Activated CD8-positive, alpha-beta T cell treated with anti-CD3 and anti-CD28 coated beads for 36 hours (primary cell): Measurements from ENCODE around the gene TACR1. TPM values are rescaled to one million over a fixed set of nuclear protein-coding genes. Genes with fewer than 3 reads are reported as not detected.

ENCODE experiments used
- ATAC-seq: fragments of 200-7000 bp; cut with Tn5 transposase; one replicate; pipeline ENCODE4 v1.10.0; 2021; ENCODE audit warnings: mild to moderate bottlenecking, moderate library complexity
- CTCF ChIA-PET: fragments of 350-600 bp; sonication (Branson Sonifier 250); formaldehyde crosslinking; loops from one replicate; lab custom pipeline; 2021; ENCODE audit warnings: antibody characterized with exemption; lab: Charles Lee
- POLR2A ChIA-PET: fragments of 350-600 bp; sonication (Branson Sonifier 250); formaldehyde crosslinking; loops from one replicate; lab custom pipeline; 2021; ENCODE audit warnings: antibody characterized with exemption; lab: Charles Lee
- DNase-seq: peaks from one replicate; pipeline ENCODE4 v3.0.0-alpha.2; 2020
- H3K27ac Mint-ChIP-seq: one replicate; pipeline ENCODE4 v1.8.0; 2021; ENCODE audit warnings: mild to moderate bottlenecking, mixed read lengths
- H3K27me3 Mint-ChIP-seq: one replicate; pipeline ENCODE4 v1.8.0; 2021; ENCODE audit warnings: mixed read lengths
- H3K36me3 Mint-ChIP-seq: one replicate; pipeline ENCODE4 v1.8.0; 2021; ENCODE audit warnings: low read depth, mixed read lengths
- H3K4me1 Mint-ChIP-seq: one replicate; pipeline ENCODE4 v1.8.0; 2021; ENCODE audit warnings: low read depth, mixed read lengths
- H3K4me3 Mint-ChIP-seq: one replicate; pipeline ENCODE4 v1.8.0; 2021; ENCODE audit warnings: mild to moderate bottlenecking, moderate library complexity, mixed read lengths
- H3K9me3 Mint-ChIP-seq: one replicate; pipeline ENCODE4 v1.8.0; 2021; ENCODE audit warnings: mixed read lengths
- intact Hi-C: fragments of 100-400 bp; cut with micrococcal nuclease; formaldehyde crosslinking; loops from one replicate; pipeline ENCODE4 v1.10.0; 2022
- total RNA-seq, 2 experiments: library from RNA; stranded (reverse); gene quantifications; one replicate each; pipeline ENCODE4 v1.2.3, GENCODE V29; 2021
- TF ChIP-seq, protein P1 (sequence below): fragments of 200-600 bp; IDR thresholded peaks from one replicate; pipeline ENCODE4 v1.8.0; 2022; ENCODE audit warnings: antibody characterized with exemption, mild to moderate bottlenecking

Gene TACR1
- total RNA-seq, 2 experiments from 2014 or later: not detected

DNA sequence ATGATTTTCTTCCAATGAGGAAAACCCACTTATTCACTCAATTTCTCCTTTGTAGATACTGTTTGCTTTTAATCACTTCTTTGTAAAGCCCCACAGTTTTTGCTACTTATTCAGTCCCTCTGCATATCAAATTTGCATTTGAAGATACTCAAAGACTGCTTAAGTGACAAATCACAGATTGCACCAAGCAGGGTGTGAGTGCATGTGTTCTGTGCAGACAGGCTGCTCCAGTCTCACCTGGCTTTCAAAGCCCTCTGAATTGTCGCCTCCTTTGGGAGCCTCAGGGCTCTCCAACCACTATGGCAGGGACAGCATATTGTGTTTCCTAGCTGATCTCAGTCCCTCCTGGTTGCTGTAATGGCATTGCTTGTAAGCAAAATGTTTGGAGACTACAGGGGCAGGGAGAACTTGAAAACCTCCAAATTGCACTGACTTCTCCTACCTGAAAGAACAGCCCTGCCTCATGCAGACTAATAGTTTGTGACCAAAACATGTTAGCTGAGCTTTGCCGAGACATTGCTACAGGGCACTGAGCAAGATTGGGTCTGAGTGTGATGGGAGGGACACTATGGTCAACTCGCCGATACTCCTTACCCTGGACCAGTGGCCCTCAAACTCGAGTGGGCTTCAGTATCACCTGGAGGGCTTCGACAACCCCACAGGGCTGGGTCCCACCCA is 144.0 kb downstream of the TACR1 start:
- DNase-seq (no peak), ATAC-seq (no peak)
- intact Hi-C loops: loop anchor here (10.0 kb wide), 1 partner anchor 130 kb away; no protein-coding TSS in a partner anchor
- TF ChIP-seq, protein P1, sequence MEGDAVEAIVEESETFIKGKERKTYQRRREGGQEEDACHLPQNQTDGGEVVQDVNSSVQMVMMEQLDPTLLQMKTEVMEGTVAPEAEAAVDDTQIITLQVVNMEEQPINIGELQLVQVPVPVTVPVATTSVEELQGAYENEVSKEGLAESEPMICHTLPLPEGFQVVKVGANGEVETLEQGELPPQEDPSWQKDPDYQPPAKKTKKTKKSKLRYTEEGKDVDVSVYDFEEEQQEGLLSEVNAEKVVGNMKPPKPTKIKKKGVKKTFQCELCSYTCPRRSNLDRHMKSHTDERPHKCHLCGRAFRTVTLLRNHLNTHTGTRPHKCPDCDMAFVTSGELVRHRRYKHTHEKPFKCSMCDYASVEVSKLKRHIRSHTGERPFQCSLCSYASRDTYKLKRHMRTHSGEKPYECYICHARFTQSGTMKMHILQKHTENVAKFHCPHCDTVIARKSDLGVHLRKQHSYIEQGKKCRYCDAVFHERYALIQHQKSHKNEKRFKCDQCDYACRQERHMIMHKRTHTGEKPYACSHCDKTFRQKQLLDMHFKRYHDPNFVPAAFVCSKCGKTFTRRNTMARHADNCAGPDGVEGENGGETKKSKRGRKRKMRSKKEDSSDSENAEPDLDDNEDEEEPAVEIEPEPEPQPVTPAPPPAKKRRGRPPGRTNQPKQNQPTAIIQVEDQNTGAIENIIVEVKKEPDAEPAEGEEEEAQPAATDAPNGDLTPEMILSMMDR: no peak
- no peaks in the 10 kb centered on the region for H3K27me3 Mint-ChIP-seq
- H3K36me3 Mint-ChIP-seq: no peaks in the 10 kb centered on the region
- H3K4me3 Mint-ChIP-seq: no peak overlapping the region
- POLR2A ChIA-PET: no interaction called here
- H3K27ac Mint-ChIP-seq: no peak overlapping the region
- H3K9me3 Mint-ChIP-seq: no peaks in the 10 kb centered on the region
- CTCF ChIA-PET: no interaction called here
- no peaks in the 10 kb centered on the region for H3K4me1 Mint-ChIP-seq

DNA sequence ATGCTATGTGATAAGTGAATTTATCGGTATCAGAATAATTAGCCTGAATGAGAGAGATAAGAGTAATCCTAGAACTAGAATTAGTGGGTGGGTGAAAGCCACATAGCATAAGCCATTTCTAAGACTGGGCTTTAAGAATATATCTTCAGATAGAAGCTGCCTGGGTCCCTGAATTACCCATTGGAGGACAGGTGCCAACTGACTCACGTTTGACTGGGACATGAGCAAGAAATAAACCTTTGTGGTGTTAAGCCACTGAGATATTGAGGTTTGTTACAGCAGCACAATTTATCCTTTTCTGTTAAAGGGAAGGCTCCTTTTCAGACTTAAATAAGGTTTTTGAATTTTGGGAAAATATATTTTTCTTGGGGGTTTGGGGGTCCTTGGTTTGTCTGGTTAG is 145.0 kb downstream of the TACR1 start:
- ChIA-PET POLR2A (no interaction called here), CTCF (interaction anchor here (1.0 kb wide), 1 partner anchor 350 kb away, joined by 3 read pairs; no protein-coding TSS in a partner anchor)
- H3K4me3 Mint-ChIP-seq: no peak overlapping the region
- TF ChIP-seq, protein P1: no peak
- intact Hi-C loops: loop anchor here (10.0 kb wide), 1 partner anchor 129 kb away; no protein-coding TSS in a partner anchor
- H3K36me3 Mint-ChIP-seq: no peaks in the 10 kb centered on the region
- no peaks in the 10 kb centered on the region for H3K9me3 Mint-ChIP-seq
- H3K27ac Mint-ChIP-seq: no peak overlapping the region
- H3K27me3 Mint-ChIP-seq: no peaks in the 10 kb centered on the region
- no peak for DNase-seq
- no peak for ATAC-seq
- H3K4me1 Mint-ChIP-seq: no peaks in the 10 kb centered on the region

DNA sequence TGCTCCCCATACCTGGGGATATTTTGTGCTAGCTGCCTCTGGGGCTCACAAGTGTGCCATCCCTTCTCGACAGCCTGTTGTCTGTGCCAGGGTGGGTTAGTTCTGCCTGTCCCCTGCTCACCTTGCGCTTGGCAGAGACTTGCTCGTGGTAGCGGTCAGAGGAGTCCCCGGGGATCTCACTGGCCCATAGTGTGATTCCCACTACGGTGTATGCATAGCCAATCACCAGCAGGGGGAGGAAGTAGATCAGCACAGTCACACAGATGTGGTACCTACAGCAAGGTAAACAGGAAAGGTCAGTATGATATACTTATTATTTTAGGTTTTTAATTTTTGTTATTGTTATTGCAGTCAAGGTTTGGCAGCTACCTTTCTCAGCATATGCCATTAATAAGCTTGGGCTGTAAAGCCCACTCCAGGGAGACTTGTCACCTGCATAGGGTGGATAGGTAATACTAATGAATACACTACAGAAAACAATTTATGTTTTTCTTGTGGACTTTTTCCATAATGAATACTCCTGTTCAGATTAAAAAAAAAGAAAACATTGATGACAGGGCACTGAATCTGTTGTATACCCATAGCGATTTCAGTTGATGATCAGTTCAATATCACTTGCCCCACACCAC is 145.7 kb downstream of the TACR1 start:
- intact Hi-C loops: loop anchor here (10.0 kb wide), 1 partner anchor 129 kb away; no protein-coding TSS in a partner anchor
- H3K4me1 Mint-ChIP-seq: no peaks in the 10 kb centered on the region
- CTCF ChIA-PET: interaction anchor here (1.0 to 2.4 kb wide), 2 partner anchors 13 to 351 kb away, joined by 3 to 23 read pairs; no protein-coding TSS in a partner anchor

DNA sequence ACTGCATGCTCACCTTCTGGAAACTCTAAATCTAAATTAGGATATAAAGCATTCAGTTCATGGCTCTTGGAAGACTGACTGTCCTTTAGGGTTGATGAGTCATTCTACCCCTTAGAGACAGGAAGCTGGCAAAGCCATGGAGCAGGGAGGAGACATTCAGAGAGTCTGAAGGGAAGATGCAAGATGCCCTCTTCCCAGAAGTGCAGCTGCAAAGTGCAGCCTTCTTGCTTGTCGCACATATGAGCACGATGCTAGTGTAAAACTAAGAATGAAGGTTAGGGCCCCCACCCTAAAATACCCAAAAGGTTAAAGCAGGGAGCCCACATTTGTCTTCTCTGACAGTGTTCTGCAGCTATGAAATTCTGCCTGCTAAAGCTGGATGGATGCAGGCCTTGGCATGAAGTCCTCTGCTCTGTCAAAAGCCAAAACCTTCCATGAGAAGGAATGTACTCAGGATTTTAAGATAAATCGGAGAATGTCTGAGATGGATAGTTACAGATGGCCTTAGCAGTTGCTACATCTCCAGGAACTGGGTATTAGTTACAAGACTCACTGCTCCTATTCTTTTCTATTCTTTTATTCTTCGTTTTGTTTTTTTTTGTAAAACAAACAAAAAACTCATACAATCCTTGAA is 151.2 kb downstream of the TACR1 start:
- no peak overlapping the region for H3K27ac Mint-ChIP-seq
- intact Hi-C loops: no loop called here
- H3K4me1 Mint-ChIP-seq: no peaks in the 10 kb centered on the region
- TF ChIP-seq, protein P1: no peak
- DNase-seq (no peak), ATAC-seq (no peak)
- ChIA-PET POLR2A (interaction anchor here (0.7 kb wide), 1 partner anchor 30 kb away, joined by 3 read pairs; no protein-coding TSS in a partner anchor), CTCF (no interaction called here)
- no peaks in the 10 kb centered on the region for H3K9me3 Mint-ChIP-seq
- H3K36me3 Mint-ChIP-seq: no peaks in the 10 kb centered on the region
- no peak overlapping the region for H3K4me3 Mint-ChIP-seq
- no peaks in the 10 kb centered on the region for H3K27me3 Mint-ChIP-seq

More for the DNA sequence above, 145.7 kb downstream of the TACR1 start:
- ATAC-seq (peak; percentile 60), DNase-seq (peak; percentile 10)
- TF ChIP-seq, protein P1: peak; percentile 54
- no peak overlapping the region for H3K27ac Mint-ChIP-seq
- no peak overlapping the region for H3K4me3 Mint-ChIP-seq
- no peaks in the 10 kb centered on the region for H3K36me3 Mint-ChIP-seq
- no peaks in the 10 kb centered on the region for H3K27me3 Mint-ChIP-seq
- no peaks in the 10 kb centered on the region for H3K9me3 Mint-ChIP-seq
- POLR2A ChIA-PET: no interaction called here
